Esophagus squamous epithelium (tissue), 4 donors: ENCODE measurements around the gene PIAS3.

Experiments
- POLR2A ChIP-seq, 4 donors: fragments of 450-650 bp; IDR thresholded peaks; one replicate each; pipeline ENCODE4 v1.6.1; 2017; ENCODE audit warnings: antibody characterized with exemption in 4 of 4, mild to moderate bottlenecking in 4 of 4, moderate library complexity in 3 of 4
- TF ChIP-seq, protein P1 (sequence below), 6 experiments: fragments of 450-650 bp in 4 of 6; fragments of 200-600 bp in 2 of 6; sonication (generic) in 2 of 6; IDR thresholded peaks; one replicate each; pipeline ENCODE4 v1.5.1; 2016 to 2019; ENCODE audit warnings: antibody characterized with exemption in 6 of 6, mild to moderate bottlenecking in 4 of 6, moderate library complexity in 4 of 6

DNA sequence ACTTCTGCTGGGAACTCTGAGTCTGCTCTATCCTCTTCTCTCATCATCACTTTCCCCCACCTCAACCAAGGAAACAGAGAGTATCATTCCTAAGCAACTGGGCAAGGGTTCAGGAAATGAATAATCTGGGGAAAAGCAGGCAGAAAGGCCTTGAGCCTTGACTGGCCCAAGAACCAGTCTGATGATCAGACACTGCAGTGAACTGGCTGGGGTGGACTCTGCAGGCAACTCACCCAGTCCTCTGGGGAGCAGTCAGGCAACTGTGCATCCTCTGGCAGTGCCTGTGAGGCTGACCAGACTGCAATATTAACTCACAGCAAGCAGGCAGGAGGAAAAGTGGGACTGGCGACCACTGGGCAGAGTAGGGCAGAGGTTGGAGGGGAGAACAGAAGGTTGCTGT lies 25.8 kb upstream of the PIAS3 start:
- no peak for TF ChIP-seq POLR2A (IDR thresholded peaks at IDR 0.05)
- TF ChIP-seq, protein P1, sequence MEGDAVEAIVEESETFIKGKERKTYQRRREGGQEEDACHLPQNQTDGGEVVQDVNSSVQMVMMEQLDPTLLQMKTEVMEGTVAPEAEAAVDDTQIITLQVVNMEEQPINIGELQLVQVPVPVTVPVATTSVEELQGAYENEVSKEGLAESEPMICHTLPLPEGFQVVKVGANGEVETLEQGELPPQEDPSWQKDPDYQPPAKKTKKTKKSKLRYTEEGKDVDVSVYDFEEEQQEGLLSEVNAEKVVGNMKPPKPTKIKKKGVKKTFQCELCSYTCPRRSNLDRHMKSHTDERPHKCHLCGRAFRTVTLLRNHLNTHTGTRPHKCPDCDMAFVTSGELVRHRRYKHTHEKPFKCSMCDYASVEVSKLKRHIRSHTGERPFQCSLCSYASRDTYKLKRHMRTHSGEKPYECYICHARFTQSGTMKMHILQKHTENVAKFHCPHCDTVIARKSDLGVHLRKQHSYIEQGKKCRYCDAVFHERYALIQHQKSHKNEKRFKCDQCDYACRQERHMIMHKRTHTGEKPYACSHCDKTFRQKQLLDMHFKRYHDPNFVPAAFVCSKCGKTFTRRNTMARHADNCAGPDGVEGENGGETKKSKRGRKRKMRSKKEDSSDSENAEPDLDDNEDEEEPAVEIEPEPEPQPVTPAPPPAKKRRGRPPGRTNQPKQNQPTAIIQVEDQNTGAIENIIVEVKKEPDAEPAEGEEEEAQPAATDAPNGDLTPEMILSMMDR (IDR thresholded peaks at IDR 0.05): no peak
